HEK293 (cell line): ENCODE results near the gene ATP13A3.

ENCODE experiments used
- CTCF ChIA-PET: fragments of 350-600 bp; formaldehyde crosslinking; extraction: SDS; loops from one replicate; lab custom pipeline; 2021; ENCODE audit warnings: antibody characterized with exemption; lab: Yijun Ruan, JAX
- POLR2A ChIA-PET: fragments of 300-600 bp; formaldehyde crosslinking; extraction: SDS; loops from one replicate; lab custom pipeline; 2020; ENCODE audit warnings: antibody characterized with exemption, inconsistent platforms; lab: Yijun Ruan, JAX
- H3K27ac ChIP-seq: fragments of 200-500 bp; sonication (Bioruptor generic); 2 replicates; pipeline ENCODE4 v1.5.1; 2014; ENCODE audit warnings: low read depth, low read length, control low read depth, inconsistent platforms; ENCODE audit errors: extremely low read depth
- H3K36me3 ChIP-seq, 2 experiments: fragments of 200-500 bp in 1 of 2; sonication (Bioruptor generic) in 1 of 2; 1 replicate in 1 of 2; 2 replicates in 1 of 2; pipeline ENCODE4 v1.5.1; 2014 to 2017; ENCODE audit warnings: inconsistent platforms in 2 of 2, low read length in 2 of 2; ENCODE audit not compliant: control insufficient read depth in 2 of 2, insufficient read depth in 1 of 2
- H3K4me1 ChIP-seq: fragments of 200-500 bp; sonication (Bioruptor generic); 2 replicates; pipeline ENCODE4 v1.5.1; 2014; ENCODE audit warnings: mild to moderate bottlenecking, low read length, inconsistent platforms; ENCODE audit not compliant: control insufficient read depth, insufficient read depth
- H3K4me3 ChIP-seq: 2 replicates; pipeline ENCODE4 v1.5.1; 2011; ENCODE audit warnings: low read depth, mild to moderate bottlenecking, control low read depth, low read length, moderate library complexity
- H3K9me3 ChIP-seq: fragments of 200-500 bp; sonication (Bioruptor generic); 2 replicates; pipeline ENCODE4 v1.5.1; 2014; ENCODE audit warnings: low read depth, low read length, inconsistent platforms; ENCODE audit not compliant: control insufficient read depth, insufficient read depth
- HOXD13 ChIP-seq: sonication (generic); formaldehyde crosslinking; IDR thresholded peaks from 2 replicates; pipeline ENCODE4 v1.8.0; 2022; ENCODE audit warnings: missing genetic modification reagents, borderline replicate concordance
- MZF1 ChIP-seq: fragments of 450-650 bp; formaldehyde crosslinking; IDR thresholded peaks from 2 replicates; pipeline ENCODE4 v1.5.1; 2017; ENCODE audit warnings: missing biosample characterization, missing genetic modification characterization, borderline replicate concordance
- REPIN1 ChIP-seq: fragments of 450-650 bp; formaldehyde crosslinking; IDR thresholded peaks from 2 replicates; pipeline ENCODE4 v1.5.1; 2017; ENCODE audit warnings: missing biosample characterization, missing genetic modification characterization, low read depth
- TCF7L2 ChIP-seq: IDR thresholded peaks from 2 replicates; pipeline ENCODE4 v1.6.1; 2011; ENCODE audit warnings: low read depth, mild to moderate bottlenecking, inconsistent platforms, low read length, moderate library complexity, borderline replicate concordance
- ZBTB8A ChIP-seq: fragments of 450-650 bp; formaldehyde crosslinking; IDR thresholded peaks from 2 replicates; pipeline ENCODE4 v1.5.1; 2016; ENCODE audit warnings: missing biosample characterization, missing genetic modification characterization
- ZFP37 ChIP-seq: fragments of 450-650 bp; formaldehyde crosslinking; IDR thresholded peaks from 2 replicates; pipeline ENCODE4 v1.5.1; 2016; ENCODE audit warnings: missing biosample characterization, missing genetic modification characterization
- ZFP41 ChIP-seq: fragments of 450-650 bp; formaldehyde crosslinking; IDR thresholded peaks from 2 replicates; pipeline ENCODE4 v1.5.1; 2016; ENCODE audit warnings: missing biosample characterization, missing genetic modification characterization, borderline replicate concordance
- ZIC2 ChIP-seq: fragments of 450-650 bp; formaldehyde crosslinking; IDR thresholded peaks from 2 replicates; pipeline ENCODE4 v1.5.1; 2016; ENCODE audit warnings: missing biosample characterization, missing genetic modification characterization
- ZNF114 ChIP-seq: fragments of 450-650 bp; formaldehyde crosslinking; IDR thresholded peaks from 2 replicates; pipeline ENCODE4 v1.5.0; 2017; ENCODE audit warnings: missing biosample characterization, missing genetic modification characterization
- ZNF19 ChIP-seq: fragments of 450-650 bp; formaldehyde crosslinking; IDR thresholded peaks from 2 replicates; pipeline ENCODE4; 2016; ENCODE audit warnings: missing biosample characterization, missing genetic modification characterization, low read depth
- ZNF248 ChIP-seq: fragments of 450-650 bp; formaldehyde crosslinking; IDR thresholded peaks from 2 replicates; pipeline ENCODE4 v1.5.1; 2017; ENCODE audit warnings: missing biosample characterization, missing genetic modification characterization
- ZNF266 ChIP-seq: fragments of 450-650 bp; formaldehyde crosslinking; IDR thresholded peaks from 2 replicates; pipeline ENCODE4 v1.5.1; 2016; ENCODE audit warnings: missing biosample characterization, missing genetic modification characterization, low read depth
- ZNF302 ChIP-seq: fragments of 450-650 bp; formaldehyde crosslinking; IDR thresholded peaks from 2 replicates; pipeline ENCODE4 v1.5.1; 2016; ENCODE audit warnings: missing biosample characterization, missing genetic modification characterization, low read depth
- ZNF311 ChIP-seq: fragments of 450-650 bp; formaldehyde crosslinking; IDR thresholded peaks from 2 replicates; pipeline ENCODE4 v1.5.1; 2017; ENCODE audit warnings: missing biosample characterization, missing genetic modification characterization, borderline replicate concordance
- ZNF324 ChIP-seq: fragments of 450-650 bp; formaldehyde crosslinking; IDR thresholded peaks from 2 replicates; pipeline ENCODE4 v1.5.1; 2016; ENCODE audit warnings: missing biosample characterization, missing genetic modification characterization
- ZNF544 ChIP-seq: fragments of 450-650 bp; formaldehyde crosslinking; IDR thresholded peaks from 2 replicates; pipeline ENCODE4 v1.5.0; 2017; ENCODE audit warnings: missing biosample characterization, missing genetic modification characterization
- ZNF549 ChIP-seq: fragments of 450-650 bp; IDR thresholded peaks from 2 replicates; pipeline ENCODE4 v1.5.1; 2018; ENCODE audit warnings: missing biosample characterization, missing genetic modification characterization, mild to moderate bottlenecking, inconsistent platforms, moderate library complexity
- ZNF600 ChIP-seq: fragments of 450-650 bp; formaldehyde crosslinking; IDR thresholded peaks from 2 replicates; pipeline ENCODE4 v1.5.1; 2016; ENCODE audit warnings: missing biosample characterization, missing genetic modification characterization
- ZNF624 ChIP-seq: fragments of 450-650 bp; formaldehyde crosslinking; IDR thresholded peaks from 2 replicates; pipeline ENCODE4 v1.5.1; 2017; ENCODE audit warnings: missing biosample characterization, missing genetic modification characterization
- ZNF76 ChIP-seq: fragments of 450-650 bp; formaldehyde crosslinking; IDR thresholded peaks from 2 replicates; pipeline ENCODE4; 2016; ENCODE audit warnings: low read depth, missing biosample characterization, missing genetic modification characterization, borderline replicate concordance
- TF ChIP-seq, protein P1 (sequence below): fragments of 450-650 bp; formaldehyde crosslinking; IDR thresholded peaks from 2 replicates; pipeline ENCODE4 v1.5.1; 2016; ENCODE audit warnings: missing biosample characterization, missing genetic modification characterization
- TF ChIP-seq, protein P2 (sequence below): fragments of 450-650 bp; formaldehyde crosslinking; IDR thresholded peaks from 2 replicates; pipeline ENCODE4 v1.5.0; 2017; ENCODE audit warnings: missing biosample characterization, missing genetic modification characterization, borderline replicate concordance
- TF ChIP-seq, protein P3 (sequence below): fragments of 450-650 bp; formaldehyde crosslinking; IDR thresholded peaks from 2 replicates; pipeline ENCODE4 v1.5.1; 2016; ENCODE audit warnings: missing biosample characterization, missing genetic modification characterization
- TF ChIP-seq, protein P4 (sequence below): fragments of 450-650 bp; formaldehyde crosslinking; IDR thresholded peaks from 2 replicates; pipeline ENCODE4 v1.5.1; 2016; ENCODE audit warnings: missing biosample characterization, missing genetic modification characterization
- TF ChIP-seq, protein P5 (sequence below): fragments of 450-650 bp; formaldehyde crosslinking; IDR thresholded peaks from 2 replicates; pipeline ENCODE4 v1.5.1; 2016; ENCODE audit warnings: missing biosample characterization, missing genetic modification characterization

The ATP13A3 gene

DNA sequence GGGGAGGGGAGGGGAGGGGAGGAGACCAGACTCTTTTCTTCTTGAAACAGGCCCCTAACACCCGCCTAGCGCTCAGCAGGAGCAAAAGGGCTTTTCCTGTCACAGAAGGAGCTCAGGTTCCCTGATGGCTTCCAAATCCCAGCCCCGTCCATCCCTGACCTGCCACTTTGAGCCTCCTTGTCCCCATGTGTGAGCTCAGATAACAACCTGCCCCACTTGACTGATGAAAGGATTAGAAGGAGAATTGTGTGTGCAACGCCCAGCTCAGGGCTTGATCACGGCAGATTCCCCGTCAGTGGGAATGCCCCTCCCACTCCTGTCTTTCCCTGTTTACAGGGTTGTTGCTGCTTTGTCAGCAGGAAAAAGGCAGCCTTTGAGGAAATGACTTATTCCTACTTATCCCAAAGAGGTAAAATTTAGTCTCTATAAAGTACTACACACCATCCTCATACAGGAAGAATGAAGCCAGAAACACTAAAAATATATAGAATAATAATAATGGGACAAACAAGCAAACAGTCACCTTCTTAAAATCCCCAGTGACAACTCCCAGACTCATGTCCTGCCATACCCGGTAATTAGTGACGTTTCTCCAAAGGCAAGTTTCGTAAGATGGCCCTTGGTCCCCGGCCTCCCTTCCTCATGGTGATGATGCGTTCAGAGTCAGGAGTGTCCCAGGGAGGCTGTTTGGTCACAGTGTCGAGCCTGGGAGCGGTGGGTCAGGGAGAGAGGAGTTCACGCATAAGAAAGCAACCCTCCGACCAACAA is 111.1 kb downstream of the ATP13A3 start (continued):
- TF ChIP-seq ZNF311 (tag by site-specific recombination): no peak
- no peak for TF ChIP-seq ZFP41 (tag by site-specific recombination)
- TF ChIP-seq ZNF624 (tag by site-specific recombination): no peak
- no peak for TF ChIP-seq ZNF324 (tag by site-specific recombination)
- peak; percentile 13; the same call in 1 of the 2 replicates for TF ChIP-seq ZBTB8A (tag by site-specific recombination)
- TF ChIP-seq TCF7L2: no peak
- no peak for TF ChIP-seq ZNF549 (tag by site-specific recombination)
- TF ChIP-seq, protein P1, sequence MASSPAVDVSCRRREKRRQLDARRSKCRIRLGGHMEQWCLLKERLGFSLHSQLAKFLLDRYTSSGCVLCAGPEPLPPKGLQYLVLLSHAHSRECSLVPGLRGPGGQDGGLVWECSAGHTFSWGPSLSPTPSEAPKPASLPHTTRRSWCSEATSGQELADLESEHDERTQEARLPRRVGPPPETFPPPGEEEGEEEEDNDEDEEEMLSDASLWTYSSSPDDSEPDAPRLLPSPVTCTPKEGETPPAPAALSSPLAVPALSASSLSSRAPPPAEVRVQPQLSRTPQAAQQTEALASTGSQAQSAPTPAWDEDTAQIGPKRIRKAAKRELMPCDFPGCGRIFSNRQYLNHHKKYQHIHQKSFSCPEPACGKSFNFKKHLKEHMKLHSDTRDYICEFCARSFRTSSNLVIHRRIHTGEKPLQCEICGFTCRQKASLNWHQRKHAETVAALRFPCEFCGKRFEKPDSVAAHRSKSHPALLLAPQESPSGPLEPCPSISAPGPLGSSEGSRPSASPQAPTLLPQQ: no peak
- TF ChIP-seq, protein P2, sequence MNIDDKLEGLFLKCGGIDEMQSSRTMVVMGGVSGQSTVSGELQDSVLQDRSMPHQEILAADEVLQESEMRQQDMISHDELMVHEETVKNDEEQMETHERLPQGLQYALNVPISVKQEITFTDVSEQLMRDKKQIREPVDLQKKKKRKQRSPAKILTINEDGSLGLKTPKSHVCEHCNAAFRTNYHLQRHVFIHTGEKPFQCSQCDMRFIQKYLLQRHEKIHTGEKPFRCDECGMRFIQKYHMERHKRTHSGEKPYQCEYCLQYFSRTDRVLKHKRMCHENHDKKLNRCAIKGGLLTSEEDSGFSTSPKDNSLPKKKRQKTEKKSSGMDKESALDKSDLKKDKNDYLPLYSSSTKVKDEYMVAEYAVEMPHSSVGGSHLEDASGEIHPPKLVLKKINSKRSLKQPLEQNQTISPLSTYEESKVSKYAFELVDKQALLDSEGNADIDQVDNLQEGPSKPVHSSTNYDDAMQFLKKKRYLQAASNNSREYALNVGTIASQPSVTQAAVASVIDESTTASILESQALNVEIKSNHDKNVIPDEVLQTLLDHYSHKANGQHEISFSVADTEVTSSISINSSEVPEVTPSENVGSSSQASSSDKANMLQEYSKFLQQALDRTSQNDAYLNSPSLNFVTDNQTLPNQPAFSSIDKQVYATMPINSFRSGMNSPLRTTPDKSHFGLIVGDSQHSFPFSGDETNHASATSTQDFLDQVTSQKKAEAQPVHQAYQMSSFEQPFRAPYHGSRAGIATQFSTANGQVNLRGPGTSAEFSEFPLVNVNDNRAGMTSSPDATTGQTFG (tag by site-specific recombination): no peak
- no peak for TF ChIP-seq ZFP37
- TF ChIP-seq, protein P3, sequence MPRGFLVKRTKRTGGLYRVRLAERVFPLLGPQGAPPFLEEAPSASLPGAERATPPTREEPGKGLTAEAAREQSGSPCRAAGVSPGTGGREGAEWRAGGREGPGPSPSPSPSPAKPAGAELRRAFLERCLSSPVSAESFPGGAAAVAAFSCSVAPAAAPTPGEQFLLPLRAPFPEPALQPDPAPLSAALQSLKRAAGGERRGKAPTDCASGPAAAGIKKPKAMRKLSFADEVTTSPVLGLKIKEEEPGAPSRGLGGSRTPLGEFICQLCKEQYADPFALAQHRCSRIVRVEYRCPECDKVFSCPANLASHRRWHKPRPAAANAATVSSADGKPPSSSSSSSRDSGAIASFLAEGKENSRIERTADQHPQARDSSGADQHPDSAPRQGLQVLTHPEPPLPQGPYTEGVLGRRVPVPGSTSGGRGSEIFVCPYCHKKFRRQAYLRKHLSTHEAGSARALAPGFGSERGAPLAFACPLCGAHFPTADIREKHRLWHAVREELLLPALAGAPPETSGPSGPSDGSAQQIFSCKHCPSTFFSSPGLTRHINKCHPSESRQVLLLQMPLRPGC (tag by site-specific recombination): no peak
- TF ChIP-seq REPIN1 (tag by site-specific recombination): no peak
- no peak for TF ChIP-seq ZNF248 (tag by site-specific recombination)
- no peak for TF ChIP-seq HOXD13 (CRISPR knock-in tag)
- no peak for TF ChIP-seq MZF1 (tag by site-specific recombination)
- TF ChIP-seq ZNF544 (tag by site-specific recombination): no peak
- TF ChIP-seq ZIC2 (tag by site-specific recombination): peak; percentile 52
- TF ChIP-seq, protein P4, sequence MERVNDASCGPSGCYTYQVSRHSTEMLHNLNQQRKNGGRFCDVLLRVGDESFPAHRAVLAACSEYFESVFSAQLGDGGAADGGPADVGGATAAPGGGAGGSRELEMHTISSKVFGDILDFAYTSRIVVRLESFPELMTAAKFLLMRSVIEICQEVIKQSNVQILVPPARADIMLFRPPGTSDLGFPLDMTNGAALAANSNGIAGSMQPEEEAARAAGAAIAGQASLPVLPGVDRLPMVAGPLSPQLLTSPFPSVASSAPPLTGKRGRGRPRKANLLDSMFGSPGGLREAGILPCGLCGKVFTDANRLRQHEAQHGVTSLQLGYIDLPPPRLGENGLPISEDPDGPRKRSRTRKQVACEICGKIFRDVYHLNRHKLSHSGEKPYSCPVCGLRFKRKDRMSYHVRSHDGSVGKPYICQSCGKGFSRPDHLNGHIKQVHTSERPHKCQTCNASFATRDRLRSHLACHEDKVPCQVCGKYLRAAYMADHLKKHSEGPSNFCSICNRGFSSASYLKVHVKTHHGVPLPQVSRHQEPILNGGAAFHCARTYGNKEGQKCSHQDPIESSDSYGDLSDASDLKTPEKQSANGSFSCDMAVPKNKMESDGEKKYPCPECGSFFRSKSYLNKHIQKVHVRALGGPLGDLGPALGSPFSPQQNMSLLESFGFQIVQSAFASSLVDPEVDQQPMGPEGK: no peak
- TF ChIP-seq ZNF19 (tag by site-specific recombination): no peak
- TF ChIP-seq ZNF600 (tag by site-specific recombination): 0 out of 2 replicates have a peak, but pooled peaks have one; percentile 10

DNA sequence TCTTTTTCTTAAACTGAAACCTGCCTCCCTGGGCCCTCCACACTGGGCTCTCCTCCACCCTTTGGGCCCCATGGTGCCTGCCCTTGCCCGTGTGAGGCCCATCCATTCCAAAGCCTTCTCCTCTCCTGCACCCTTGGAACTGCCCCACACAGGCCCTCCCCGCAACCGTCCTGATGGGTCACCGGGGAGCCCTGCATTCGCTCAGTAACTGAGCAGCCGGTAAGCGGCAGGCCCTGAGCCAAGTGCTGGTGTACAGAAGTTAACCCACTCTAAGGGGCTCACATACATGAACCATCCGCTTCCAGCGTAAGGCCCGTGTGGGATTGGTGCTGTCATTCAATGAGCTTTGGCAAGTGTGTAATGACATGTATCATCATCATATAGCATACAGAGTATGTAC is 111.9 kb downstream of the ATP13A3 start:
- Histone ChIP-seq H3K4me3 (no peak overlapping the region), H3K4me1 (no peaks in the 10 kb centered on the region), H3K27ac (no peak overlapping the region), H3K36me3 (no peaks in the 10 kb centered on the region), H3K9me3 (no peaks in the 10 kb centered on the region)
- CTCF ChIA-PET: no interaction called here
- POLR2A ChIA-PET: interaction anchor here (1.1 kb wide), 1 partner anchor 24 kb away, joined by 3 read pairs; no protein-coding TSS in a partner anchor
- TF ChIP-seq ZNF76 (tag by site-specific recombination): no peak
- TF ChIP-seq, protein P5, sequence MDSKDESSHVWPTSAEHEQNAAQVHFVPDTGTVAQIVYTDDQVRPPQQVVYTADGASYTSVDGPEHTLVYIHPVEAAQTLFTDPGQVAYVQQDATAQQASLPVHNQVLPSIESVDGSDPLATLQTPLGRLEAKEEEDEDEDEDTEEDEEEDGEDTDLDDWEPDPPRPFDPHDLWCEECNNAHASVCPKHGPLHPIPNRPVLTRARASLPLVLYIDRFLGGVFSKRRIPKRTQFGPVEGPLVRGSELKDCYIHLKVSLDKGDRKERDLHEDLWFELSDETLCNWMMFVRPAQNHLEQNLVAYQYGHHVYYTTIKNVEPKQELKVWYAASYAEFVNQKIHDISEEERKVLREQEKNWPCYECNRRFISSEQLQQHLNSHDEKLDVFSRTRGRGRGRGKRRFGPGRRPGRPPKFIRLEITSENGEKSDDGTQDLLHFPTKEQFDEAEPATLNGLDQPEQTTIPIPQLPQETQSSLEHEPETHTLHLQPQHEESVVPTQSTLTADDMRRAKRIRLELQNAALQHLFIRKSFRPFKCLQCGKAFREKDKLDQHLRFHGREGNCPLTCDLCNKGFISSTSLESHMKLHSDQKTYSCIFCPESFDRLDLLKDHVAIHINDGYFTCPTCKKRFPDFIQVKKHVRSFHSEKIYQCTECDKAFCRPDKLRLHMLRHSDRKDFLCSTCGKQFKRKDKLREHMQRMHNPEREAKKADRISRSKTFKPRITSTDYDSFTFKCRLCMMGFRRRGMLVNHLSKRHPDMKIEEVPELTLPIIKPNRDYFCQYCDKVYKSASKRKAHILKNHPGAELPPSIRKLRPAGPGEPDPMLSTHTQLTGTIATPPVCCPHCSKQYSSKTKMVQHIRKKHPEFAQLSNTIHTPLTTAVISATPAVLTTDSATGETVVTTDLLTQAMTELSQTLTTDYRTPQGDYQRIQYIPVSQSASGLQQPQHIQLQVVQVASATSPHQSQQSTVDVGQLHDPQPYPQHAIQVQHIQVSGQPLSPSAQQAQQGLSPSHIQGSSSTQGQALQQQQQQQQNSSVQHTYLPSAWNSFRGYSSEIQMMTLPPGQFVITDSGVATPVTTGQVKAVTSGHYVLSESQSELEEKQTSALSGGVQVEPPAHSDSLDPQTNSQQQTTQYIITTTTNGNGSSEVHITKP (tag by site-specific recombination): no peak
- no peak for TF ChIP-seq ZNF302 (tag by site-specific recombination)
- TF ChIP-seq ZNF114 (tag by site-specific recombination): no peak
- no peak for TF ChIP-seq ZNF266 (tag by site-specific recombination)
